HG03095 (cell line): ENCODE results near the gene HPCAL1.

Experiments
- ATAC-seq: cut with Tn5 transposase; IDR thresholded peaks from one replicate; pipeline ENCODE4 v1.9.1; 2021; ENCODE audit warnings: moderate library complexity; ENCODE audit not compliant: unreplicated experiment

HPCAL1 gene

DNA sequence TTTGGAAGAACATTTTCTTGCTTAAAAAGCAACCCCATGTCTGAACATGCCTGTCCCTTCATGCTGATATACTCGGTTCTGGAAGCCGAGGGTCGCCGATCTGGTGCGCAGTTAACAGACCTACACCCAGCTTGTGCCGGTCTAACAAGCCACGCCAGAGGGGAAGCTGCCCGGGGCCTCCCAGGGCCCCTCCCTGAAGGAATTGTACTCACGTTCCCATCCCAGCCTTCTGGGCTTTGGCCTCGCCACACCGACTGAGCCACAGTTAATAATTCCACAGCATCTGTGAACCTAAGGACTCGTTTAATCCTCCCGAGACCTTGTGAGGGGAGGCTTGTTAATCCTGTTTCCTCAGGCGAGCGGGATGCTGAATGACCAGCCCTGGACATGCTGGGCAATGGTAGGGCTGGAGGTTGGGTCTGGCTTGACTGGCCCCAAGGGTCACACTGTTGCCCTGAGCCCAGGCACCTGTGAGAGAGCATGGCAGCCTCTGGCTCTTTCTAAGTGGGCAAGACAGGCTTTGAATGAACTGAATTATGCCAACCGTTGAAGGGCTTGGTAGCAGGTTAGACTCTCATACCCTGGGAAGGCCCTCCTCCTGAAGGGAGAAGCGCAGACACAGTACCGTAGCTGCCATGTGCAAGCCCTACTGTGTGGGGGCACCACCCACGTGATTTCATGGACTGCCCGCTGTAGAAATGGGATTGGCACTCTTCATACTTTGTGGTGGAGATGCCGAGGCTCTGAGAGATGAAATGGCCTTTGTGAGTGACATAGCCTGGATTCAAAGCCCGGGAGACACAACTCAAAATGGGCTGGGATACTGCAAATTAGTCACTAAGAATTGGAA is 173.3 kb downstream of the HPCAL1 start:
- ATAC-seq, result no peak

DNA sequence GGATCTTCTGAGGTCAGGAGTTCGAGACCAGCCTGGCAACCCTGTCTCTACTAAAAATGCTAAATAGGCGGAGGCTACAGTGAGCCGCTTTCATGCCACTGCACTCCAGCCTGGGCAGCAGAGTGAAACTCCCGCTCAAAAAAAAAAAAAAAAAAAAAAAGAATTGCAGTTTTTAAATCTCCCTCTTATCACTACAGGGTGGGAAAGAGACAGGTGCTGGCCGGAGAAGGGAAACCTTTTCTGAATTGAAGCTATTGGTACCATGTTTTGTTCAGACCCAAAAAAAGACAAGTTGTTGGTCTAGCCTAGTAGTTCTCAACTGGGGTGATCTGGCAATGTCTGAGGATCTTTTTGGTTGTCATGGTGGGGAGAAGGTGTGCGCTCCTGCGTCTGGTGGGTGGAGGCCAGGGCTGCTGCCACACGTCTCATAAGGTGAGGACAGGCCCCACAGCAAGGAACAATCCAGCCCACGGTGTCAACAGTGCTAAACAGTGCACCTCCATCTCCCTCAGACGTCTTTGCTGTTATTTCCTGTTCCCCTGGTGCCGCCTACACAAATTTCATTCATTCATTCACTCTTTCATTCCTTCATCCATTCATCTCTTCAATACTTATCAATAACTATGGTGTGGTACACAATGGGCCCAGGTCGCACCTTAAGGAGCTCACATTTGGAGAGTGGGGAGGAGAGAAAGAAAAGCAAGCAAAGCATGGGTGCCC is 174.2 kb downstream of the HPCAL1 start:
- ATAC-seq, result no peak
